Dedifferentiated amniotic fluid mesenchymal stem cell (primary cell): ENCODE measurements around the gene RHOA.
"Not testable (repeated sequence)": the region's sequence is repeated elsewhere in the genome, so short reads cannot be mapped to it uniquely, and the experiment has no call there.

Experiments used
- DNase-seq: peaks from one replicate; pipeline ENCODE4 v3.0.0-alpha.2; 2016; ENCODE audit errors: extremely low spot score

RHOA gene

DNA sequence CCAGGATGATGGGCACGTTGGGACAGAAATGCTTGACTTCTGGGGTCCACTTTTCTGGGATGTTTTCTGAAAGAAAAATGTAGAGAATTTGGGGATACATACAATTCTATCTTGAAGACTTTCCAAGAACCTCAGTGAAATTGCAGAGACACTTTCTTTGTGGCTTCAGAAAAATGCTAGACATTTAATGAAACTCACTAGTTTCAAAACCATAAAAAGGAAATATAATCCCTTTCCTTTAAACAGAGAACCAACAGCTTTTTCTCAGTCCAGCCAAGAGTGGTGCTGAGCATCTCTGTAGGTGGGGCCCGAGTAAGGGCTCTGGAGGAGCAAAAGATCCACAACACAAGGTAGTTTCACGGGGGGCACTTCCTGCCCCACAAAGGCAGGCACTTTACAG is 49.2 kb downstream of the RHOA start:
- peak; percentile 30 for DNase-seq

DNA sequence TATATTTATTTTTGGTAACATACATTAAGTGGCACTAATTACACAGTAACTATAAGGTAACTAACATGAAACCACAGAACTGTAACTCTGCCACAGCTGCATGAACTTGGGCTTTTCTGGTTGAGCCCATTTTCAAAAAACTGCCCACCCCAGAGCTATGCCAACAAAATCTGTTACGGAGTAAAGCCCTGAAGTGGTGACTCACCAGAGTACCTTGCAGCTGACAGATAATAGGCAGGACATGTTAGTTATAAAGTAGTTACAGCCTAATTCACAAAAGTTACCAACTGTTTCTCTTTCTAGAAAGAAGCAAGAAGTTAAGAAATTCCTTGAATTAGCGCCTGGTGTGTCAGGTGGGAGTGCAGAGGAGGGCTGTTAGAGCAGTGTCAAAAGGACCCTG is 52.2 kb downstream of the RHOA start:
- no peak for DNase-seq

DNA sequence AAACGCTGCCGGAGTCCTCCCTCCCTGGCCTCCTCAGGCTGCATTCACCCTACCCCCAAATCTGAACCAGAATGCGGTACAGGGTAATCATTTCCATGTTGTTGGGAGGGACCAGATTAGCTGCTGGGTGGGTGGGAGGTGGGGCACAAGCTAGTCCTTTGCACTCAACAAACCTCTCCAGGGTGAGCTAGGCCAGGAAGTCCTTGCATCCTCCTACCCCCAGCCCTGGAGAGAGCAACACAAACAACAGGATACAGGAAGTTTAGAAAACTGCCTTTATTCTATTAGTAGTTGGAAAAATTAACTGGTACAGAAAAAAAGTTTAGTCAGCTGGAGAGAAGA is 52.9 kb downstream of the RHOA start:
- no peak for DNase-seq

DNA sequence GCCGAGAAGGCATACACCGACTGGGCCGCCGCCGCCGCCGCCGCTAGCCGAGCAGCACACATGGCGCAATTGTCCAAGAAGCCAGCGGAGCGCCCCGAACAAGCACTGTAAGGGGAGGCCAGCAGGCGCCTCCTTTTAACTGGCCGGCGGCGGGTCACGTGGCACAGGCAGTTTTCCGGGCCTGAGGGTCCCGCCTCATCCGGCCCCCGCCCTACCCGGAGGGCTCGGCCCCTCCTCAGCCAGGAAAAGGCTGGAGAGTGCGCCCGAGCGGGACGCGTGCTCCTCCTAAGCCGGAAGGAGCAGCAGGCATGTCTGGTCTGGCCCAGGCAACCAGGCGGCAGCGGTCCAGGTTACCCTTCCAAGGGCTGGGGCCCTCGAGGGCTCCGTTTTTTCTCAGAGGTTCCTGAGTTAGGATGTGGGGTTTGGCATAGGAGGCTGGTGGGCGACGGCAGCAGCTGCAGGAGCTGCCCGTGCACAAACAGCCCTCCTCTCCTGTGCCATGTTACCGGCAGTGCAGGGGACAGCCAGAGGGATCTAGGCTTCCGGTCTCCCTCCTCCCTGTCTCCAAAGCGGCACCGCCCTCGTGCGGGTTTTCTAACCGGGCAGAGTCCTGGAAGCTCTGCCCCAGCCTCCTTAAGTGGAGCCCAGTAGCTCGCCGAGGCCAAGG is 53.4 kb downstream of the RHOA start, which contains the start of gene GPX1:
GPX1 (minus strand) TSS at position 137 of the 667 bp plus-strand sequence; CDS start at position 62, 75 bp downstream.
- DNase-seq, result peak; percentile 87

DNA sequence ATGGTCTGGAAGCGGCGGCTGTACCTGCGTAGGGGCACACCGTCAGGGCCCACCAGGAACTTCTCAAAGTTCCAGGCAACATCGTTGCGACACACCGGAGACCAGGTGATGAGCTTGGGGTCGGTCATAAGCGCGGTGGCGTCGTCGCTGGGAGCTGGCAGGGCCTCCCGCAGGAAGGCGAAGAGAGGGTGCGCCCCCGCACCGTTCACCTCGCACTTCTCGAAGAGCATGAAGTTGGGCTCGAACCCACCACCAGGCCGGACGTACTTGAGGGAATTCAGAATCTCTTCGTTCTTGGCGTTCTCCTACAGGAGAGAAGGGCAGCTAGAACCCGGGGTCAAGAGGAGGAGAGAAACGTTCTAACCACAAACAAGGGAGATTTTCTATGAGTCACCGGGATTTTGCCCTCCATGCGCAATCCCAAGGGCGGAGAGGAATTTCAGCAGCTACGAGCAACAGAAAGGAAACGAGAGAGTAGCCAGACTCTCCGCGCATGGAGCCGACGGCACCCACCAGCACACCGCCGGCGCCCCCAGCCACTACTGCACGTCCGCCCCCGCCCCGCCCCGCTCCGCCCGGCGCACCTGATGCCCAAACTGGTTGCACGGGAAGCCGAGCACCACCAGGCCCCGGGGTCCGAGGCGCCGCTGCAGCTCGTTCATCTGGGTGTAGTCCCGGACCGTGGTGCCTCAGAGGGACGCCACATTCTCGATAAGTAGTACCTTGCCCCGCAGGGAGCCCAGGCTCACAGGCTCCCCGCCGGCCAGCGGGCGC is 54.1 kb downstream of the RHOA start:
- peak; percentile 81 for DNase-seq

DNA sequence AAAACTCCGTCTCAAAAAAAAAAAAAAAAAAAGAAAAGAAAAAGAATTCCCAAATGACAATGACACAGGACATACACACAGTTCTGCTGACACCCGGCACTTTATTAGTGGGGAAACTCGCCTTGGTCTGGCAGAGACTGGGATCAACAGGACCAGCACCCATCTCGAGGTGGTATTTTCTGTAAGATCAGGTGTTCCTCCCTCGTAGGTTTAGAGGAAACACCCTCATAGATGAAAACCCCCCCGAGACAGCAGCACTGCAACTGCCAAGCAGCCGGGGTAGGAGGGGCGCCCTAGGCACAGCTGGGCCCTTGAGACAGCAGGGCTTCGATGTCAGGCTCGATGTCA is 54.7 kb downstream of the RHOA start:
- not testable (repeated sequence) for DNase-seq

DNA sequence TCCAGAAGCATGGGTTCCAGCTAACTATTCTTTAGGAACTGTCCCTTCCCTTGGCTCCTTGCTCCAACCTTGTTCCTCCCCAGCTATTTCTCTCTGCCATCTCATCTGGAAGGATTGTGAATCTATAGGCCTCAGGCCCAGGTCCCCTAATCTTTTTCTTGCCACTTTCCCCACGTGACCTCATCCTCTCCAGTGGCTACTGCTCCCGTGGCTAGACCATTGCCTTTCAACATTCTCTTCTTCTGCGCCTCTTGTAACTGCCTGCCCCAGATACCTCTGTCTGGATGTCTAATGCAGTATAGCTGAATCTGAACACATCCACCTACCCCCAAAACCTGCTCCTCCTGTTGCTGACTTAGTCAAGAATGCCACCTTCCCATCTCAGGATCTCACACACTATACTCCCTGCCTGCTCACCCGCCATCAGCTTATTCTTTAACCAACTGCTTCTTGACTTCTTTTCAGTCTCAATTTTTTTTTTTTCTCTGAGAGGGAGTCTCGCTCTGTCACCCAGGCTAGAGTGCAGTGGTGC is 58.8 kb downstream of the RHOA start:
- no peak for DNase-seq

DNA sequence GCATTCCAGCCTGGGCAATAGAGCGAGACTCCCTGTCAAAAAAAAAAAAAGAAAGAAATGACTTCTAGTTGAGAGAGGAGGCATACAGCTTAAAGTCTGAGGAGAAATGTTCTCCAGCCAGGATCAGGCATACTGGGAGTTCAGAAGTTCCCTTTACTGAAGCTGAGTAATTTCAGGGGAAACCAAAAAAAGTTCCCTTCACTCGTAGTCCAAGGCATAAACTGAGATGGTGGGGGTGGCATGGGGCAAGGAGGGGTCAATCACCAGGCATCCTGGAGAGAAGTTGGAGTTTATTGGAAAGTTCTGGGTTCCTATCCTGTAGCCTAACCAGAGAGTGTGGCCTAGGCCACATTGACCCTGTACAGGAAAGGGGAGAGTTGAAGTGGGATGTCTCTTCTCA is 59.5 kb downstream of the RHOA start:
- no peak for DNase-seq

DNA sequence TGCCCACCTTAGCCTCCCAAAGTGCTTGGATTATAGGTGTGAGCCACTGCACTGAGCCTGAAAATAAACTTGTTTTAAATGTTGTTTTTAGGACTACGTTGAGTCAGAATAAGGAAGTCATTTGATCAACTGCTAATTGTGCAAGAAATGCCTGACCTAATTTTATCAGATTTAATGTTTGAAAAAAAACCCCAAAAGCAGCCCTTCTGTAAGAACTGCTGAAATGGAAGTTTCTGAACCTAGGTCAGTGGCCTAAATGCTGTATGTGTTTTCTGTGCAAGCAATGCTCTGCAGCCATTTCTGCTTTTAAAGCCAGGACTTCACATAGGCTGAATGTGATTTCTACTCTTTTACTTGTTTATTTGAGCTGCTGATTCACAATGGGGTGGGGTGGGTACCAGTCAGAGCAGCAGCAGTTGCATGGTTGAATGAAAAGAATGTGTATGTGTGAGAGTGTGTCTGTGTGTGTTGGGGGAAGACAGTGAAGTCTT is 60.2 kb downstream of the RHOA start:
- DNase-seq, result peak; percentile 91

DNA sequence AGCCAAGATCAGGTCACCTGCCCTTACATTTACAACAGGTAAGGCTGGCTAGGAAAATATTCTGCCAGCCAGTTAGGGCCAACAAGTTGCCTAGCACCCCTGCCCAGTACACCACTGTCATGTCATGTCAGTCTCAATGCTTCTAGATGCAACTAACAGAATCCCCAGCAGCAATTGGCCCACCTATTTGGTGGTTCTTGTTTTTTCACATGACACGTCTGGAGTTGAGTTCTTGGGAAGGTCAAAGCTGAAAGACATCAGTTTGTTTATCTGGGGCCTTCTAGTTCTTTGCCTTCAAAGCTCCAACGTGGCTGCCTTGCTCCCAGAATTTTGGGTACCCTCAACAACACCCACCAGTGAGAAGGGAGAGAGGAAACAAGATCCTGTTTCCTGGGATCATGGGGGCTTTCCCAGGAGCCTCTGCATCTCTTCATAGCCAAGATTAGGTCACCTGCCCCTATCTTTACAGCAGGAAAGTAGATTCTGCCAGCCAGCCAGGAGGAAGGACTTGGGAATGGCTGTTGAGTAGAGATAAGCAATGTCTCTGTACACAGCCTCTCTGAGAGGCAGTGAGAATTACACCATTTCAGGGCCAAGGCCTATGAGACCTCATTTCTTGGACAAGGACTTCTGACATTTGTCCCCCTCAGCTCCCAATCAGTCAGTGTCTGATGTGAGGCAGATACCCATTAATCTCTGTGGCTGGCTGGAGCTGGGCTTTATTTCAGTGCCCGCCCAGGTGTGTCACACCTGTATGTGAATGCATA is 62.2 kb downstream of the RHOA start:
- DNase-seq, result no peak

DNA sequence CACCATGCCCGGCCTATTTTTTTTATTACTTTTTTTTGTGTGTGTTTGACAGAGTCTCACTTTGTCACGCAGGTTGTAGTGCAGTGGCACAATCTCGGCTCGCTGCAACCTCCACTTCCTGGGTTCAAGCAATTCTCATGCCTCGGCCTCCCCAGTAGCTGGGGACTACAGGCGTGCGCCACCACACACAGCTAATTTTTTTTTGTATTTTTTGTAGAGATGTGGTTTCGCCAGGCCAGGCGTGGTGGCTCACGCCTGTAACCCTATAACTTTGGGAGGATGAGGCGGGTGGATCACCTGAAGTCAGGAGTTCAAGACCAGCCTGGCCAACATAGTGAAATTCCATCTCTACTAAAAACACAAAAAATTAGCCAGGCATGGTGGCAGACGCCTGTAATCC is 63.4 kb downstream of the RHOA start:
- not testable (repeated sequence) for DNase-seq

DNA sequence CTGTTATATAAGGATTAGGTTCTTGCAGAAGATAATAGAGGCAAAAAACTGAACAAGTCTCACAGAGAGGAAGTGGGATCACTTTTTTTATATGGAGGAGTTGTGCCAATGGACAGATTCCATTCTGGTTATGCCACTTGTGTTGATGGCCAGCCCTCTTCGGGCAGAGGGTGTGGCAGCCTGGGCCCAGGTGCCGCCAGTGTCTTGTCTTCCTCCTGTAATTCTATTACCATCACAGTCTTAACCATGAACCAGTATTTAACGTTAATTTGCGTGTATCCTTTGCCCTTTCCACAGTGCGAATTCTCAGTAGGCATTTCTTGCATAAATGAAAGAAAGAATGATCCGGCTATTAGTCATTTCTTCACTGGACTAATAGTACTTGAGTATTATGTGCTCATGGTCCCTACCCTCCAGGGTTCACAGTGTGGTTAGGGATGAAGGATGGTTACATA is 65.0 kb downstream of the RHOA start:
- peak; percentile 26 for DNase-seq

DNA sequence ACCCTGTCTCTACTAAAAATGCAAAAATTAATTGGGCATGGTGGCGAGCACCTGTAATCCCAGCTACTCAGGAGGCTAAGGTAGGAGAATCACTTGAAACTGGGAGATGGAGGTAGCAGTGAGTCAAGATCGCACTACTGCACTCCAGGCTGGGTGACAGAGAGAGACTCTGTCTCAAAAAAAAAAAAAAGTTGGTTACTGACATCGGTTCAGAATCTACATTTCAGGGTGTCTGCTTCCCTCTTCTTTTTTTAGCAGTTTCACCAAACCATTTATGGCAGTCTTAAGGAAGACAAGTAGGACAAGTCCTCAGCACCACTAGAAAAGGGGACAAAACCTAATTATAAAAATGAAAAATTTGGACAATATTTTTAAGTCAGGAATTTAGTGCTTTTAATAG is 68.6 kb downstream of the RHOA start:
- DNase-seq, result no peak

DNA sequence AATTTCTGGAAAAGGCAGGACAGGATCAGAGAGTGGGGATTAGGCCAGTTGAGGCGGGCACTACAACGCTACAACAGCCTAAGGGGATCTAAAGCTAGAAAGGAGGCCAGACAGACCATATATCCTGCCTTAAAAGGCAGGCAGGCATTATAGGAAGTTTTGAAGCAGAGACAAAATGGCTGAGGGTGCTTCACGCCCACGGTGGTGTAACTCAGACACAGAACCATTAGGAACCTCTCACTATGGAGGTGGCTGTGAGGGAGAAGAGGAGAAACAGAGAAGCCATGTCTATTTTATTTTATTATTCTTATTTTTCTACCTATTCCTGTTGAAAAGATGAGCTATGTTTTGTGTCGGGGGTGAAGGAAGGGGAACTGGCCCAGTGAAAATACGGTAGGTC is 69.8 kb downstream of the RHOA start:
- no peak for DNase-seq

DNA sequence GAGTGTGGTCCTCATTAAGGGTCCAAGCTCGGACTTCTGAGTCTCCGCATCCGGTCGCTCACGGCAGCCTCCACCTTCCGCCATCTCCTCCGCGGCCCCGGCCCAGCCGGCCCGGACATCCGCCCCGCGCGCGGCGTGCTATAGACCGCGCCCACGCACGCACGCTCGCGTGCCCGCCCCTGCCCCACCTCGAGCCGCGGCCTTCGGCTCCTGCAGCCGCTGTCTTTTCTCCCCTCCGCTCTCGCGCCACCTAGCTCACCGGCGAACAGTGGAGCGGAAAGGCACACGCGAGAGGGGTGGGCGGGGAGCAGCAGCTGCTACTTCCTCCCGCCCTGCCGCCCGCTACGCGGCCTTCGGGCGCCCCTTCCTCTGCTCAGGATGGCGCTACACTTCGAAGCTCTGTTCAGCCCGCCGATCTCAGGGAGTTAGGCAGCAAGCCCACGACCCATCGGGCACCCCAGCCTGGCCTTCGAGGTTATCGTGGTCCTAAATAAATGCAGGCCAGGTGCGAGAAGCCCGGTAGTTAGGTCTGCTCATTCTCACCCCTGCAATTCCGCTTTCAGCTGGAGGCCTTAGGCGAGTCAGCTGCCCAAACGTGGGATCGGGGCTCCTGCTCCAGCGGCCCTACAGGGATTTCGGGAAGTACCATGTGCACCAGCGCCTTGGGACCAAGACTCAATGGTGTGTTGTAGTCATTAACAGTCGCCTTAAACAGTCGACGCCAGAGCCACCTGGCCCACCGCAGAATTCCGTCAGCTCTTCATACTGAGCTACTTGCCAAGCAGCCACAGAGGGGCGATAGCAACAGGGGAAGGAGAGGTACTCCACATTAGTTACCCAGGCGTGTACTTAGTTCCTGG is 71.6 kb downstream of the RHOA start, which contains the start of gene USP4:
USP4 (minus strand) TSS at position 113 of the 860 bp plus-strand sequence; CDS start at position 84, 29 bp downstream.
- peak; percentile 71 for DNase-seq

DNA sequence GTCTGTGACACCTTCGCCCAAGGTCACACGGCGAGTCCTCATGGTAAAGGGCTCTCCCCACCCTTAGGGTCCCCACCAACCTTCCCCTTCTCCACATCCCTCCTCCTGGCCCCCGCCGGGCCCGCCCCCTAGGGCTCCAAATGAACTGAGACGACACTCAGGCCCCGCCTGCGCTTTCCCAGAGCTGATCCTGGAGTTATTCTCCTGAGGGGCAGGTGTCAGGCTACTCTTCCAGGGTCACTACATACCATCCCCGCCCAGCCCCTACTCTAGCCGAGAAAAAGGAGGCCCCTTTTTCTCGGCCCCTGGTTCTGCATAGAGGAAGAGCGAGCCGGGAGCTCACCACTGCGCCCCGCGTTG is 72.2 kb downstream of the RHOA start:
- no peak for DNase-seq

DNA sequence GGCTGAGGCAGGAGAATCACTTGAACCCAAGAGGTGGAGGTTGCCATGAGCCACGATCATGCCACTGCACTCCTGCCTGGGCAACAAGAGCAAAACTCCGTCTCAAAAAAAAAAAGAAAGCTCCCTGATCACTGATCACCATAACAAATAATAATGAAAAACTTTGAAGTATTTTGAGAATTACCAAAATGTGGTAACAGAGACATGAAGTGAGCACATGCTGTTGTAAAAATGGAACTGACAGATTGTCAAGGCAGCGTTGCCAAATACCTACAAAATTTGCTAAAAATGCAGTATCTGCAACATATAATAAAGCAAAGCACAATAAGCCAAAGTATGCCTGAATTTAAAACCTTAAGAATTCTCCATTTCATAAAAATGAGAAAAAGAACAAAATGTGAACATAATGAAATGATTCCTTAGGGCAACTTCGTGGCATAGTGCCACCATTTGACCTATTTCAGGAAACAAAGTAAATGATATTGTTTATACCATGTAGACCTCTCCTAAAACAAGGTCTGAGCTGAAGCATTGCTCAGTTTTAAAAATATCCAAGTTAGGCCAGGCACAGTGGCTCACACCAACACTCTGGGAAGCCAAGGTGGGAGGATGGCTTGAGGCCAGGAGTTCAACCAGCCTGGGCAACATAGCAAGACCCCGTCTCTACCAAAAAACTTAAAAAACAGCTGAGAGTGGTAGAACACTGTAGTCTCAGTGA is 77.7 kb downstream of the RHOA start:
- no peak for DNase-seq

DNA sequence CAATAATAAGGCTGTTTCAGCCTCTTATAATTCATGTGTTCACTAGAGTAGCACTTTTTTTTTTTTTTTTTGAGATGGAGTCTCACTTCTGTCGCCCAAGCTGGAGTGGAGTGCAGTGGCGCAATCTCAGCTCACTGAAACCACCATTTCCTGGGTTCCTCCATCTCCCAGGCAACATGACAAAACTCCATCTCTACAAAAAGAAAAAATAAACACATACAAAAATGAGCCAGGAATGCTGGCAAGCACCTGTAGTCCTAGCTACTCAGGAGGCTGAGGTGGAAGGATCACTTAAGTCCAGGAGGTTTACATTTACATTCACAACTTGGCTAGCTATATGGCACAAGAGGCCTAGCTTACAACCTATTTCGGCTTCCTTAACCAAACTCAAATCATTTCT is 78.7 kb downstream of the RHOA start:
- no peak for DNase-seq

DNA sequence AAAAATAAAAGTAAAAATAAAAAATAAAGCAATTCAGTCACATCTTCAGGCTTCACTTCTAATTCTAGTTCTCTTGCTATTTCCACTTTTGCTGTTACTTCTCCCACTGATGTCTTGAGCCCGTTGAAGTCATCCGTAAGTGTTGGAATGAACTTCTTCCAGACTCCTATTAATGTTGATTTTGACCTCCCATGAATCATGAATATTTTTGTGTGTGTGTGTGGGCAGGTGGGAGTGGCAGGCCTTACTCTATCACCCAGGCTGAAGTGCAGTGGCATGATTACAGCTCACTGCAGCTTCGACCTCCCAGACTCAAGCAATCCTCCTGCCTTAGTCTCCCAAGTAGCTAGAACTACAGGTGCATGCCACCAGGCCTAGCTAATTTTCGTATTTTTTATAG is 82.6 kb downstream of the RHOA start:
- DNase-seq, result no peak

DNA sequence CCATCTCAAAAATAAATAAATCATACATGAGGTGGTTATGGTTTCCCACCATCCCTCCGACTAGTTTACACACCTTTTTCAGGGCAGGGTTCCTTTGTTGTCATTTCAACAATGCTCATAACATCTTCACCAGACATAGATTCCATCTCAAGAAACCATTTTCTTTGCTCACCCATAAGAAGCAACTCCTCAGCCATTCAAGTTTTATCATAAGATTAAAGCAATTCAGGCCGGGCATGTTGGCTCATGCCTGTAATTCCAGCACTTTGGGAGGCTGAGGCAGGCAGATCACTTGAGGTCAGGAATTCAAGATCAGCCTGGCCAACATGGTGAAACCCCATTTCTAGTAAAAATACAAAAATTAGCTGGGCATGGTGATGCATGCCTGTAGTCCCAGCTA is 83.4 kb downstream of the RHOA start:
- not testable (repeated sequence) for DNase-seq

DNA sequence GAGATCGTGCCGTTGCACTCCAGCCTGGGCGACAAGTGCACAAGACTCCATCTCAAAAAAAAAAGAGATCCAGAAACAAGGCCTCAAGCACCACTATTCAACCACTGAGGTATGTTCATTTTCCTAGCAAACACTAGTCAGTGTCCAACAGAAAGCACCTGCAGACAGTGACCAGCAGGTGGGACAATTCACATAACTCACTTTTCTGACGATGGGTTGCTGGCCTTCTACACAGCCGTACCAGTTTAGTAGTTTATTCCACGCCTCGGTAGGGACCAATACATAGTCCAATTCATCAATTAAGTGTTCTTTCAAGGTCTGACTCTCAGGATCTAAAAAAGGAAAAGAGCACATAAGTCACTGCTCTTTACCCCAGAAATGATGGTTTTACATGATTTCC is 84.3 kb downstream of the RHOA start:
- no peak for DNase-seq
